GM12865 (cell line): Measurements from ENCODE around the gene DNM2.

Experiments
- DNase-seq: peaks from one replicate; pipeline ENCODE4 v3.0.0; 2010; ENCODE audit warnings: low read depth
- H3K4me3 ChIP-seq: 2 replicates; pipeline ENCODE4 v1.5.1; 2011; ENCODE audit warnings: mild to moderate bottlenecking, low read depth, low read length, control low read depth
- CTCF ChIP-seq: IDR thresholded peaks from 2 replicates; pipeline ENCODE4 v1.5.1; 2011; ENCODE audit warnings: low read length, control low read depth, low read depth, inconsistent platforms; ENCODE audit not compliant: insufficient read depth; ENCODE audit errors: missing control alignments

The DNM2 gene

GRCh38 chr19:10691178-10691881 is 26.5 kb upstream of the DNM2 start:
- H3K4me3 ChIP-seq = no peak overlapping the region
- DNase-seq = no peak
- no peak for TF ChIP-seq CTCF

DNA sequence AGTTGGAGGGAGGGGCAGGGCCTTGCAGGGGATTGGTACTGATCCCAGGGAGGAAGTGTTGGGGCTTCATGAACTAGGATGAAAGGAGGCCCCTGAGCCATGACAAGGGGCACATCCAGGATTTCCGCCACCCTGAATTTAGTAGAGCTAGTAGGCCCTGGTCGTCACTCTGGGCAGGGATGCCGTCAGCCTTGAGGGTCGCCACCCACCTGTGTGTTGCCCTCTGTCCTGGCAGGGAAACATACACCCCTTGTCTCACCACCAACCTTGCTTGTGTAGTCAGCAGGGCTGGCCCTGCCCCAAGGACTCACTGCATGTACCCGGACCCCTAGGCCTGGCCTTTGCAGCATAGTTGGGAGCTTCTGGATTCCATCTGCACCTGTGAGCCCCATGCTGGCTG is 26.0 kb upstream of the DNM2 start:
- no peak overlapping the region for H3K4me3 ChIP-seq
- no peak for TF ChIP-seq CTCF
- DNase-seq = no peak

DNA sequence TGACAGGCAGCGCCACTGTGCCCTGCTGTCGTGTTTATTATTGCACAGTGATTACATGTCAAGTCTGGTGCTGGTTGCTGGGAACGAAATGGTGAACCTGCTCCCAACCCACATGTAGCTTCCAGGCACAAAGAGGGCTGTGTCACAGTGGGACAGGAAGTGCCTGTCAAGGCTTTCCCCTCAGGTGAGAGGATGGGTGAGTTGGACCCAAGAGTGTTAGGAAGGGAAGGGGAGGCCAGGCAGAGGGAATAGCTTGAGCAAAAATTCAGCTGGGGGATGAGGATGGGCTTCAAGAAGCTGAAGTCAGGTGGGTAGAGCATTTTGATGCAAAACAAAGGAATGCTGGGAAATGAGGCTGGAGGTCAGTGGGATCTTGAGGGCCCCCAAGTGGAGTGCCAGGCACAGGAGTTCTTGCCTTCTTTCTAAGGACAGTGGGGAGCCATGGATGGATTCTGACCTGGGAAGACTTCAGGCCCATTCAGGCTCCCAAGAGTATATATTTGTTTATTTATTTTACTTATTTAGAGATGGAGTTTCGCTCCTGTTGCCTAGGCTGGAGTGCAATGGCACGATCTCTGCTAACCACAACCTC is 25.1 kb upstream of the DNM2 start:
- no peak for TF ChIP-seq CTCF
- DNase-seq = no peak
- no peak overlapping the region for H3K4me3 ChIP-seq

- TF ChIP-seq CTCF = no peak
- no peak for DNase-seq
- no peak overlapping the region for H3K4me3 ChIP-seq
Measured at GRCh38 chr19:10694706-10695307, 23.1 kb upstream of the DNM2 start.

DNA sequence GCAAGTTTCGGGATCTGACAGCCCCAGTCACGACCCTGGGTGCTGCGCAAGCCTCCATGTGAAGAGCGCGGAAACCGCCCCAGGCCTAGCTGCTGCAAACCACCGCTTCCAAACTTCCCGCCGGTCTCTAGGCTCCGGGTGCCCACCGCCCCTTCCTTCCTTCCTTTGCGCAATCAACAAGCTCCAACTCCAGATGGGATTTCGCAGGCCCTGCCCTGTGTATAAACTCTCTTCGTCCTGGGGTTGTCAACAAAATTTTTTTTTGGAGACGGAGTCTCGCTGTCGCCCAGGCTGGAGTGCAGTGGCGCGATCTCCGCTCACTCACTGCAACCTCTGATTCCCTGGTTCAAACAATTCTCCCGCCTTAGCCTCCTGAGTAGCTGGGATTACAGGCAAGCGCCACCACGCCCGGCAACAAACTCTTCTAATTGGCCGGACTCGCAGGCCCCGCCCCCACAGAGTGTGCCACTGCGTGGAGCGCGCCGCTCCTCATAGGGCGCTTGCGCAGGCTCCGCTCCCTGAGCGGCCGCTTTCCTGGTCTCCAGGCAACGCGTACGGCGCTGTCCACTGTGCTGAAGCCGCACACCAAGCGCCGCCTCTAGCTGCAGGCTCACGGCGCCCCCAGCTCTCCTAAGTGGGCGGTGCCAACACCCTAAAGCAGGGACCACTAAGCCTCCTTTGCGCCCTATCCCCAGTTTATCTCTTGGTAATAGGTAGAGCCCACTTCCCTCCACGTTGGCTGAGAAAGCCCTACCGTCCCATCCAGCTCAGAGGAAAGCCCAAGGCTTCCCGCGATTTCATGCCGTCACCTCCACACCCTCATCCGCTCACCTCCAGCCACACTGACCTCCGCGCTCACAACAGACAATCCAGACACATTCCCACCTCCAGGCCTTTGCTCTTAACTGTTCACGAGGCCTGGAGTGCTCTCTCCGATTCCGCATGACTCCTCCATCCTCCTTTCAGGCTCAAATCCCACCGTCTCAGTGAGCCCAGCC is 22.2 kb upstream of the DNM2 start:
- DNase-seq = peak; percentile 95
- TF ChIP-seq CTCF = no peak
- H3K4me3 ChIP-seq = peak overlapping the region; percentile 4; the same call in 1 of the 2 replicates

DNA sequence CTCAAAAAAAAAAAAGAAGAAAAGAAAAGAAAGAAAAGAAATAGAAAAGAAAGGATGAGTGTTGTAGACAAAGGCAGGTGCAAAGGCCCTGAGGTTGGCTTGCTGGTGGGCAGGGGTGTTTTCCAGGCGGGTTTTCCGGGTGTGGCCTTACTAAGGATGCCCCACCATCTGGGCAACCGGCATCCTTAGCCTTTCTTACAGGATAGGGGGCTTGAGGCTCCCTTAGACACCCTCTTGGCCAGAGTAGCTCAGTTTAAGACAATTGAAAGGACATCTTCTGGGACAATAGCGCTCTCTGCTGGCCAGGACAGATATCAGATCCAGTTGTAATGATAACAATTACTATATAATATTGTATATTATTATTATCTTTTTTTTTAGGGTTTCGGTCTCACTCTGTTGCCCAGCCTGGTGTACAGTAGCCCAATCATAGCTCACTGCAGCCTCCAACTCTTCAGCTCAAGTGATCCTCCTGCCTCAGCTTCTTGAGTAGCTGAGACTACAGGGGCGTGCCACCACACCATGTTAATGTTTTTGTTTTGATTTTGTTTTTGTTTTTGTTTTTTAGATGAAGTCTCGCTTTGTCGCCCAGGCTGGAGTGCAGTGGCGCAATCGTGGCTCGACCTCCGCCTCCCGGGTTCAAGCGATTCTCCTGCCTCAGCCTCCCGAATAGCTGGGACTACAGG is 18.1 kb upstream of the DNM2 start:
- no peak overlapping the region for H3K4me3 ChIP-seq
- peak; percentile 79 for DNase-seq
- TF ChIP-seq CTCF = peak; percentile 60
